SKM-1 (cell line): ENCODE results near the gene EYS.
"Not testable (repeated sequence)": the region's sequence is repeated elsewhere in the genome, so short reads cannot be mapped to it uniquely, and the experiment has no call there.

Source experiments
- DNase-seq: peaks from one replicate; lab custom pipeline; 2025; ENCODE audit not compliant: unreplicated experiment; lab: John Stamatoyannopoulos, UW

The EYS gene

GRCh38 chr6:63773200-63773599 is 1933.8 kb downstream of the EYS start:
- no peak for DNase-seq

DNA sequence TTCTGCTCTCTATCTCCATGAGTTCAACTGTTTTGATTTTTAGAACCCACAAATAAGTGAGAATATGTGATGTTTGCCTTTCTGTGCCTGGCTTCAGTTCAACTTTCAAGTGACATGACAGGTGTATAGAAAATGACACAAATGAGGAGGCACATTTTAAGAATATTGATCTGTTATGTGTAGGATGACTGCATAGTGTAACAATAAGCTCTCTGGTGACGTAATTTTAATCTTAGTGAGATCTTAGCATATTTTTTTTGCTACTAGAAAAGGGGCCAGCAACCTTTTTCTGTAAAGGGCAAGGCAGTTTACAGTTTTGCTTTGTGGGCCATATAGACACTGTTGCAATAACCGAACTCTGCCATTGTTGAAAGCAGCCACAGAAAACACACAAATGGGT is 1941.2 kb downstream of the EYS start:
- DNase-seq, result no peak

GRCh38 chr6:63764318-63764916 is 1942.6 kb downstream of the EYS start:
- peak; percentile 45 for DNase-seq

DNA sequence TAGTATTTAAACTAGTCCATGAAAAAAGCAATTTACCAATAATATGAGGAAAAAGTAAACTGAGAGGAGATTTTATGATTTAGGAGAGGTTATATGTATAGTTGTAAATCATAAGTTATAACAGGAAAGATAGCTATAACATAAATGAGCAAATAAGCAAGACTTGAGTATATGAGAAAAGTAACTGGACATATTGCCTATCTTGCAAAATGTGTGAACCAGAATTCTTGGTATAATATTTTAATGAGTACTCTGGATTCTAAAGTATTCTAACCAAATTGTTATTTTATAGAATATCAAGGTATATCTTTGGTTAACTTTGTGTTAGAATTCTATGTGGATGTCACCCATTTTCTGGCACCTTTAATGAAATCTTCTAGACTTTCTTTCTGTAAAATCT is 1946.8 kb downstream of the EYS start:
- DNase-seq, result no peak

GRCh38 chr6:63759605-63760105 is 1947.4 kb downstream of the EYS start:
- DNase-seq, result no peak

DNA sequence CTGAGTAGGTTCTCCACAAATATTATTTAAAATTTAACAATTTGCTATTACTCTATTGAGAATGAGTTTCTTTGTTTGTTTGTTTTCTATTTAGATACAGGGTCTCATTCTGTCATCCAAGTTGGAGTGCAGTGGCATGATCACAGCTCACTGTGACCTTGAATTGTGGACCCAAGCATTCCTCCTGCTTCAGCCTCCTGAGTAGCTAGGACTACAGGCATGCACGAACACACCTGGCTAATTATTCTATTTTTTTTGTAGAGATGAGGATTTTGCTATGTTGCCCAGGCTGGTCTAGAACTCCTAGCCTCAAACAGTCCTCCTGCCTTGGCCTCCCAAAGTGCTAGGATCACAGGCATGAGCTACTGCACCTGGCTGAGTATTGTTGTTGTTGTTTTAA is 1949.2 kb downstream of the EYS start:
- no peak for DNase-seq

DNA sequence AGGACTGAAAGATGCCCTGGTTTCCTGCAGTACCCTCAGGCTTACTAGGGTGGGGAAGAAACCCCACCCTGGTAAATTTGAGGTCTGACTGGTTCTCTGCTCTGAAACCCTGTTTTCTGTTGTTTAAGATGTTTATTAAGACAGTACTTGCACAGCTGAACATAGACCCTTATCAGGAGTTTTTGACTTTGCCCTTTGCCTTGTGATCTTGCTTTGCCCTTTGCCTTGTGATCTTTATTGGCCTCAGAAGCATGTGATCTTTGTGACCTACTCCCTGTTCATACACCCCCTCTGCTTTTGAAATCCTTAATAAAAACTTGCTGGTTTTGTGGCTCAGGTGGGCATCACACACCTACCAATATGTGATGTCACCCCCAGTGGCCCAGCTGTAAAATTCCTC is 1949.8 kb downstream of the EYS start:
- DNase-seq, result not testable (repeated sequence)

GRCh38 chr6:63750400-63750799 is 1956.6 kb downstream of the EYS start:
- no peak for DNase-seq

GRCh38 chr6:63745784-63746183 is 1961.2 kb downstream of the EYS start:
- DNase-seq, result no peak

DNA sequence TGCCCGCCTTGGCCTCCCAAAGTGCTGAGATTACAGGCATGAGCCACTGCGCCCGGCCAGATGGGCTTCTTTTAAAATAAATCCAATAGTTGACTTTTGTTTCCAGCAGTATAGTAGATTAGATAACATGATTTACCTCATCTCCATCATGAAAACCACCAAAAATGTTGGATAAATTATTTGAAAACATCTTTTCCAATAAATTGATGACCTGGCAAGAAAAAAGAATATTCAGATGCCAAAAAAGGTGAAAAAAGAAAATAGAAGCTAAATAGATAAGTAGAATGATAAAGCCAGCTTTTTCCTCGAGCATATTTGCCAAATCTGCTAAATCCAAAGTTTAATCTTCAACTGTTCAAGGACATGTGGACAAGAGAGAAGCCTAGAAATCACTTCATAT is 1962.2 kb downstream of the EYS start:
- DNase-seq, result no peak

- no peak for DNase-seq
Measured at GRCh38 chr6:63743691-63744090, 1963.3 kb downstream of the EYS start.

DNA sequence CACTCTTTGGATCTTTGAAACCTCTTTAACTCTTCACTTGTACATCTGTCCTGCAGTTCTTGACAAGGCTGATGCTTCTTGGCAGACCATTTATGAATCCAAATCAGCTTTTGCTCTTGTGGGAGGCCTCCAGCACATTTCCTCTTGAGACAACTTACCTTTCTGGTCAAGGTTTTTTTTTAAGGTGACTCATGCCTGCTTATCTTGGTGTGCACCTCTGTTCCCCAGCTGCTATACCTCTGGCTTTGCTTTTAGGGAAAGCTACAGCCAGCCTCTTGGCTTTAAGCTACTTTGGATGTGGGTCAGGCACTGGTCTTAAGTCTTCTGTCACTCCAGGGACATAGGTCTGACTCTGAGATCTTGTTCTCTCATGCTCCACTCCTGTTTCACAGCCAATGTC is 1965.0 kb downstream of the EYS start:
- no peak for DNase-seq

GRCh38 chr6:63740709-63741108 is 1966.3 kb downstream of the EYS start:
- no peak for DNase-seq

- no peak for DNase-seq
Measured at GRCh38 chr6:63739094-63739687, 1967.8 kb downstream of the EYS start.

DNA sequence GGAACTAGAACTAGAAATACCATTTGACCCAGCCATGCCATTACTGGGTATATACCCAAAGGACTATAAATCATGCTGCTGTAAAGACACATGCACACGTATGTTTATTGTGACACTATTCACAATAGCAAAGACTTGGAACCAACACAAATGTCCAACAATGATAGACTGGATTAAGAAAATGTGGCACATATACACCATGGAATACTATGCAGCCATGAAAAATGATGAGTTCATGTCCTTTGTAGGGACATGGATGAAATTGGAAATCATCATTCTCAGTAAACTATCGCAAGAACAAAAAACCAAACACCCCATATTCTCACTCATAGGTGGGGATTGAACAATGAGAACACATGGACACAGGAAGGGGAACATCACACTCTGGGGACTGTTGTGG is 1968.8 kb downstream of the EYS start:
- not testable (repeated sequence) for DNase-seq

DNA sequence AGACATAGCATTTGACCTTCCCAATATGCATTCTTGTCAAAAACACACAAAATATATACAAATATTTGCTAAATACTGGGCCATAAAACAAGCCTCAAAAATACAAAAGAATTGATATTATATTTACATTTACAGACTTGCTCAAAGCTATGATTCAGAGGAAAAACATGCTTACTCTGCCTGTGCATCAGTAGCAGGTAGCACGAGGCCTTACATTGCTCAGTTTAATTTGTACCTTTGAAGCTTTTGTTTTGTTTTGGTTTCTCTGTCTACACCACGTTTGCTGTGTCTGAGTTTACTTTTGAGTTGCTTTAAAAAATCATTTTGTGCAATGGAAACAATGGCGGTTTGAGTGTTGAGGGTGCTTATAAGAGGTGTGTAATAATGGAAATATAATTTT is 1972.1 kb downstream of the EYS start:
- no peak for DNase-seq

GRCh38 chr6:63732336-63732735 is 1974.7 kb downstream of the EYS start:
- DNase-seq, result no peak

- DNase-seq, result no peak
Measured at GRCh38 chr6:63731930-63732329, 1975.1 kb downstream of the EYS start.

- DNase-seq, result no peak
Measured at GRCh38 chr6:63730311-63730710, 1976.7 kb downstream of the EYS start.

- no peak for DNase-seq
Measured at GRCh38 chr6:63724721-63725120, 1982.3 kb downstream of the EYS start.

- DNase-seq, result no peak
Measured at GRCh38 chr6:63721181-63721580, 1985.8 kb downstream of the EYS start.

- no peak for DNase-seq
Measured at GRCh38 chr6:63716169-63716568, 1990.9 kb downstream of the EYS start.

- DNase-seq, result no peak
Measured at GRCh38 chr6:63714091-63714490, 1992.9 kb downstream of the EYS start.
